ENCODE data around the gene NSMCE1. TPM values are rescaled to one million over a fixed set of nuclear protein-coding genes. Genes with fewer than 3 reads are reported as not detected.

NSMCE1 gene
- total and polyA plus RNA-seq, 2 of the 8 experiments (the other 6 are each of a cell fraction or from before 2014, with no cell fraction given), result 8.1 to 16.6 TPM

DNA sequence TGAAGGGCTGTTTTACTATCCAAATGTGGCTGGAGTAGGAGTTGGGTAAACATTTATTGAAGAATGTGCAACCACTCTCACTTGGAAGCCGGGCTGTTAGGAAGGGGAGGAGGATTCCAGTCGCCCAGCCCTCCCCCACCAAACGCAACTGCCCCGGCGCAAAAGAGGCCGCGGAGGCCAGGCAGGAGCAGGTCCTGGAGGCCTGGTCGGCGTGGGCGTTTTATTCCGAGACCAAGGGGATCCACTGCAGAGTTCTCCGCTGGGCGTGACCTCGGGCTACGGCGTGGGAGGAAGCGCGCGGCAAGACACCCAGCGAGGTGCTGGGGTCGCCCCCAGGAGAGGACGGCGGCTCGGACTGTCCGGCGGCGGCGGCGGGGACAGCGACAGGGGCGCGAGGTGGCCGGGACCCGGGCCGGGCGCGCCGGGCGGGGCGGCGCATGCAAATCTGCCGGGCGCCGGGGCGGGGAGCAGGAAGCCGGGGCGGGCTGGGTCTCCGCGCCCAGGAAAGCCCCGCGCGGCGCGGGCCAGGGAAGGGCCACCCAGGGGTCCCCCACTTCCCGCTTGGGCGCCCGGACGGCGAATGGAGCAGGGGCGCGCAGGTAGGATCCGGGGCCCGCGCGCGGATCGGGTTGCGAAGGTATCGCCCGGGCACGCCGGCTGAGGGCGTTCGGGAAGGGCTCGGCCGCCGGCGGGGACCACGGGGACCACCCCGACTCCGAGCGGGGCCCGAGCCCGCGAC, 45.0 kb upstream of the NSMCE1 start, which contains the start of gene IL4R:
IL4R (plus strand) TSS at position 553 of the 739 bp plus-strand sequence. CDS start 26,230 bp downstream, outside the sequence.
- Histone ChIP-seq H2BK12ac (ENCODE audit: low read depth, low read length) (peak within 1 kb of the TSS; percentile 60; the same call in 1 of the 2 replicates), H3K4me1 (replicated peaks in 1 of 4; ENCODE audit: control insufficient read depth in 3 of 4, insufficient read depth in 4 of 4, low read length in 3 of 4) (peaks cover 3 to 18% (median 8%) of the 10 kb centered on the region in 4 experiments), H3K27ac (ENCODE audit: low read depth, low read length) (no peak within 1 kb of the TSS; the same call in 1 of the 2 replicates), H2BK15ac (ENCODE audit: low read length) (0 out of 2 replicates have a peak within 1 kb of the TSS, but pooled peaks have one; percentile 29), H3K4me2 (ENCODE audit: insufficient read depth in 1 of 2, low read depth in 2 of 2, low read length in 2 of 2) (peak within 1 kb of the TSS; percentile 60 to 80), H3K79me2 (ENCODE audit: control insufficient read depth in 1 of 2, insufficient read depth in 2 of 2, low read length in 2 of 2) (peaks cover 0 to 24% of the 10 kb centered on the region in 2 experiments; a peak in 3 of 4 replicates), H3K23ac (ENCODE audit: insufficient read length) (no peak within 1 kb of the TSS), H3K36me3 (ENCODE audit: control insufficient read depth in 2 of 4, insufficient read depth in 4 of 4, low read length in 3 of 4) (no peaks in the 10 kb centered on the region), H2BK20ac (ENCODE audit: low read length) (no peak within 1 kb of the TSS), H4K91ac (replicated peaks; ENCODE audit: insufficient read length, low read length) (peak within 1 kb of the TSS; percentile 76), H3K79me1 (ENCODE audit: low read depth, low read length) (peaks cover 13% of the 10 kb centered on the region), H4K8ac (ENCODE audit: extremely low read depth, insufficient read depth, low read length) (peak within 1 kb of the TSS; percentile 80; the same call in 1 of the 2 replicates), H3K14ac (ENCODE audit: insufficient read length) (no peak within 1 kb of the TSS), H2AK5ac (ENCODE audit: low read depth, low read length) (no peak within 1 kb of the TSS), H2BK120ac (replicated peaks; ENCODE audit: low read depth, low read length) (no peak within 1 kb of the TSS), H4K5ac (ENCODE audit: insufficient read length, low read depth, low read length) (no peak within 1 kb of the TSS), H3K23me2 (ENCODE audit: low read depth, low read length) (peaks cover 10% of the 10 kb centered on the region; the same call in 1 of the 2 replicates), H3K9ac (replicated peaks in 1 of 4; ENCODE audit: extremely low read depth in 1 of 4, low read depth in 3 of 4, low read length in 3 of 4) (peak within 1 kb of the TSS; percentile 8 to 82 (median 66); a peak in 6 of 7 replicates), H3K18ac (ENCODE audit: extremely low read depth, low read length) (peak within 1 kb of the TSS; percentile 78), H2BK5ac (ENCODE audit: low read depth, low read length) (peak within 1 kb of the TSS; percentile 44; the same call in 1 of the 2 replicates), H3K27me3 (replicated peaks in 1 of 4; ENCODE audit: control insufficient read depth in 3 of 4, extremely low read depth in 1 of 4, insufficient read depth in 3 of 4, low read length in 3 of 4) (peaks cover 0 to 3% (median 2%) of the 10 kb centered on the region in 4 experiments; a peak in 3 of 7 replicates), H3K9me3 (ENCODE audit: insufficient read depth in 2 of 2, low read depth in 1 of 2, low read length in 1 of 2) (no peaks in the 10 kb centered on the region; a peak in 1 of 4 replicates), H4K20me1 (replicated peaks in 1 of 2; ENCODE audit: control insufficient read depth in 1 of 2, insufficient read depth in 2 of 2, low read length in 2 of 2) (peaks cover 3 to 4% of the 10 kb centered on the region in 2 experiments), H3K56ac (replicated peaks; ENCODE audit: insufficient read length, low read depth, low read length) (no peak within 1 kb of the TSS), H2AFZ (ENCODE audit: low read length) (peak within 1 kb of the TSS; percentile 72; the same call in 1 of the 2 replicates), H3K4me3 (ENCODE audit: extremely low read depth in 1 of 4, insufficient read depth in 2 of 4, low read depth in 3 of 4, low read length in 4 of 4) (peak within 1 kb of the TSS; percentile 66 to 100 (median 82)), H3K4ac (replicated peaks; ENCODE audit: insufficient read length, low read depth, low read length) (no peak within 1 kb of the TSS)
- POLR2A ChIA-PET (ENCODE audit: partially characterized antibody), result no interaction called here
- CTCF ChIA-PET (ENCODE audit: partially characterized antibody), result interaction anchor here (1.0 kb wide), 1 partner anchor 59 kb away, joined by 5 read pairs; no protein-coding TSS in a partner anchor
- TF ChIP-seq PHF8 (conservative IDR thresholded peaks at IDR 0.05; ENCODE audit: low read depth, low read length), result 0 out of 2 replicates have a peak, but pooled peaks have one; percentile 50
- TF ChIP-seq EZH2 (IDR thresholded peaks at IDR 0.05; ENCODE audit: low read depth, low read length, severe bottlenecking), result peak; percentile 6
- TF ChIP-seq SP2 (IDR thresholded peaks at IDR 0.05; ENCODE audit: low read length), result no peak
- TF ChIP-seq EGR1 (IDR thresholded peaks at IDR 0.05; ENCODE audit: borderline replicate concordance, low read depth, low read length), result peak; percentile 61; the same call in 1 of the 2 replicates
- peak; percentile 10; the same call in 1 of the 2 replicates for TF ChIP-seq SUZ12 (IDR thresholded peaks at IDR 0.05; ENCODE audit: low read length)
- TF ChIP-seq SIN3A (conservative IDR thresholded peaks at IDR 0.05 in 1 of 2, IDR thresholded peaks at IDR 0.05 in 1 of 2; ENCODE audit: low read depth in 1 of 2, low read length in 2 of 2), result no peak
- 0 out of 3 replicates have a peak, but pooled peaks of 1 of the 2 experiments have one; percentile 26 for TF ChIP-seq POLR2A (IDR thresholded peaks at IDR 0.05; ENCODE audit: control extremely low read depth in 1 of 2, low read depth in 2 of 2, low read length in 2 of 2)
- TF ChIP-seq ASH2L (IDR thresholded peaks at IDR 0.05; ENCODE audit: low read length), result no peak
- DNase-seq (ENCODE audit: low read depth in 1 of 2, low spot score in 2 of 2) (peak in 1 of 2 experiments; percentile 73), FAIRE-seq (no peak)
- 2% methylated on average over 38 of the region's 85 CpGs; no CpG with 5 or more reads in 1 of the 2 experiments for WGBS, 2 experiments (ENCODE audit: extremely low coverage in 1 of 2, insufficient coverage in 1 of 2, insufficient read length in 1 of 2, insufficient replicate concordance in 2 of 2, low coverage in 1 of 2, low lambda C conversion rate in 2 of 2, missing lambda C conversion rate in 1 of 2)

Measured in H1 (cell line).